Adrenal gland (tissue), 5 donors: ENCODE data around the gene CSNK1G1.

Experiments used
- CTCF ChIP-seq, 6 experiments: fragments of 450-650 bp in 4 of 6; fragments of 200-600 bp in 2 of 6; sonication (generic) in 1 of 6; IDR thresholded peaks; 1 replicate in 5 of 6; 2 replicates in 1 of 6; pipeline versions ENCODE4 v1.5.1 to v1.8.0; 2016 to 2021; ENCODE audit warnings: antibody characterized with exemption in 6 of 6, mild to moderate bottlenecking in 2 of 6, moderate library complexity in 1 of 6
- POLR2A ChIP-seq, 2 donors: fragments of 450-650 bp; IDR thresholded peaks; one replicate each; pipeline ENCODE4 v1.6.1; 2017; ENCODE audit warnings: antibody characterized with exemption in 2 of 2, mild to moderate bottlenecking in 2 of 2, moderate library complexity in 1 of 2
- donor health status: DM: no; HTN: no; CAD: no.

DNA sequence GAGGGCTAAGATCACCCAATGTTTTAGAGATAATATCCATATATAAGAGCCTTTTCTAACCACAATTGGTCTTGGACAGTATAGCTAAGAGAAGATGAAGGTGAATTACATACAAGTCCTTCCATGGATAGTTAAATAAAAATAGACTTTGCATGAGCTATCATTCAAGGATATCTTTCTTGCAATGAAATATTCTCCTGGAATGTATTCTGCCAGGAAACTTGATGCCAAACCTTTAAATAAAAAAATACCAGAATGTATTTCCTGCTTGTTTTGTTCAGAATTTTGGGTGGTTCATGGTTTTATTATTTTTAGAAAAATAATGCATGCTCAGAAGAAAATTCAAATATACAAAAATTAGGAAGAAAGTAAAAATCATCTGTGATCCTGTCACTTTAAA lies 104.3 kb downstream of the CSNK1G1 start:
- TF ChIP-seq CTCF (IDR thresholded peaks at IDR 0.05) (no peak), POLR2A (IDR thresholded peaks at IDR 0.05) (no peak)
